GM06990 (cell line): ENCODE measurements around the gene GRHL1.

Experiments
- DNase-seq: peaks from one replicate; pipeline ENCODE4 v3.0.0-alpha.2; 2011; ENCODE audit not compliant: insufficient read length; ENCODE audit errors: extremely low read depth
- H3K27me3 ChIP-seq: replicated peaks from 2 replicates; pipeline ENCODE4 v1.6.0; 2011; ENCODE audit warnings: low read length; ENCODE audit not compliant: control insufficient read depth, insufficient read depth
- H3K36me3 ChIP-seq: 2 replicates; pipeline ENCODE4 v1.5.1; 2011; ENCODE audit warnings: low read length; ENCODE audit not compliant: control insufficient read depth, insufficient read depth
- H3K4me3 ChIP-seq: replicated peaks from 2 replicates; pipeline ENCODE4 v1.5.1; 2011; ENCODE audit warnings: low read depth, mild to moderate bottlenecking, control low read depth, low read length
- TF ChIP-seq, protein P1 (sequence below): IDR thresholded peaks from 2 replicates; pipeline ENCODE4 v1.5.1; 2011; ENCODE audit warnings: low read length, control low read depth, mild to moderate bottlenecking, inconsistent platforms; ENCODE audit not compliant: insufficient read depth, poor library complexity, severe bottlenecking

GRHL1 gene

DNA sequence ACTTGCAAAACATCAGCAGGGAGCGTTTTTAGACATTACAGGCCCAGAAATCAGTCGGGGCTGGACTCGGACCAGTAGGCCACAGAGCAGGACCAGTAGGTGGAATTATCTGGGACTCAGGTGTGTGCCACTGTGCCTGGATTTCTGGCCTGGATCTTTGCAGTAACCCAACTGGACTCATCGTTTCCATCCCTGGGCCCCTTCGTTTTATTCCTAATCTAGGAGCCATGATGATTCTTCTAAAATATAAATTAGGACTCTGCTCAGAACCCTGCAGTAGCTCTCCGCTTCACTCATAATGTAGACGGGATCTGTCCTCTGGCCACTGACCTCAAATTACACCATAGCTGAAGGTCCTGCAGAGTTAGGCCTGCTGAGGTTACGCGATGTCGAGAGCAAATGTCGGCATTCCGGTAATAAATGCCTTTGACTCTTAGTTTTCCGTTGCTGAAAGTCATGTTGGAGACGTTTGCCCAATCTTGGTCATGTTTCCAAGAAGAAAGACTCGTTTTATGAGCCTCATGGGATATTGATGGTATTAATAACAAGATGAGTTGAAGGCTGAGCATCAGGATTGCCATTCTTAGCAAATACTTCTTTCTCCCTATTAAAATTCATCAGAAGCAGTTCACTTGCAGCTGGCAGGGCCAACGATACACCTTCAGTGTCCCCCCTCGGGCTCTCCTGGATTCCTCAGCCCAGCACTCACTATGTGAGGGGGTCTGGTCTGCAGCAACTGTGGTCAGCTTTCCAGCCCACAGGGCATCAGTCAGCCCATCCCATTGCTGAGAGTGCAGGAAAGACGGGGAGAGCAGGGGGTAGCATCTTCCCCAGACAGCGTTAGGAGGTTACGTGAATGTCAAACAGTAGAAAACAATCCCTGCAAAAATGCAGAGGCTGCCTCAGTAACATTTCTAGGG lies 52.0 kb downstream of the GRHL1 start:
- TF ChIP-seq, protein P1, sequence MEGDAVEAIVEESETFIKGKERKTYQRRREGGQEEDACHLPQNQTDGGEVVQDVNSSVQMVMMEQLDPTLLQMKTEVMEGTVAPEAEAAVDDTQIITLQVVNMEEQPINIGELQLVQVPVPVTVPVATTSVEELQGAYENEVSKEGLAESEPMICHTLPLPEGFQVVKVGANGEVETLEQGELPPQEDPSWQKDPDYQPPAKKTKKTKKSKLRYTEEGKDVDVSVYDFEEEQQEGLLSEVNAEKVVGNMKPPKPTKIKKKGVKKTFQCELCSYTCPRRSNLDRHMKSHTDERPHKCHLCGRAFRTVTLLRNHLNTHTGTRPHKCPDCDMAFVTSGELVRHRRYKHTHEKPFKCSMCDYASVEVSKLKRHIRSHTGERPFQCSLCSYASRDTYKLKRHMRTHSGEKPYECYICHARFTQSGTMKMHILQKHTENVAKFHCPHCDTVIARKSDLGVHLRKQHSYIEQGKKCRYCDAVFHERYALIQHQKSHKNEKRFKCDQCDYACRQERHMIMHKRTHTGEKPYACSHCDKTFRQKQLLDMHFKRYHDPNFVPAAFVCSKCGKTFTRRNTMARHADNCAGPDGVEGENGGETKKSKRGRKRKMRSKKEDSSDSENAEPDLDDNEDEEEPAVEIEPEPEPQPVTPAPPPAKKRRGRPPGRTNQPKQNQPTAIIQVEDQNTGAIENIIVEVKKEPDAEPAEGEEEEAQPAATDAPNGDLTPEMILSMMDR, result no peak
- no peak overlapping the region for H3K4me3 ChIP-seq
- H3K36me3 ChIP-seq, result no peaks in the 10 kb centered on the region; the same call in 1 of the 2 replicates
- H3K27me3 ChIP-seq, result no peaks in the 10 kb centered on the region
- DNase-seq, result no peak

DNA sequence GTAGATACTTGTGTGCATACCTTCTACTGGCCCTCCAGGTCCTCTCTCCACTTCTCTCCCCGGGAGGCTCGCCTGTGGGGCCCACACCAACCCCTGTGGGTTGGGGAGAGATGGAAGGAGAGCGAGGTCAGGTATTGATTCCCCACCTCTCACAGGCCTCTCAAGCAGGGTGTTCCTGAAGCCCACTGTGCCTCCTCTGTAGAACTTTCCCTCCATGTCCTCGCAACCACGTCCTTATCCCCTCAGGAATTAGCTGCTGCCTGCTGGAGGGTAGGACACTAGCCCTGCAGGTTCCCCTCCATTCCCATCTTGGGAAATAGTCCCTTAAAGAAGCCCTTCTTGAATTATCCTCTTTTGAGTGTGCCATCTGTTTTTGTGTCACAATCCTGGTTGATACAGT lies 52.9 kb downstream of the GRHL1 start:
- TF ChIP-seq, protein P1, result no peak
- no peak overlapping the region for H3K4me3 ChIP-seq
- no peaks in the 10 kb centered on the region for H3K27me3 ChIP-seq
- DNase-seq, result no peak
- no peaks in the 10 kb centered on the region; the same call in 1 of the 2 replicates for H3K36me3 ChIP-seq

DNA sequence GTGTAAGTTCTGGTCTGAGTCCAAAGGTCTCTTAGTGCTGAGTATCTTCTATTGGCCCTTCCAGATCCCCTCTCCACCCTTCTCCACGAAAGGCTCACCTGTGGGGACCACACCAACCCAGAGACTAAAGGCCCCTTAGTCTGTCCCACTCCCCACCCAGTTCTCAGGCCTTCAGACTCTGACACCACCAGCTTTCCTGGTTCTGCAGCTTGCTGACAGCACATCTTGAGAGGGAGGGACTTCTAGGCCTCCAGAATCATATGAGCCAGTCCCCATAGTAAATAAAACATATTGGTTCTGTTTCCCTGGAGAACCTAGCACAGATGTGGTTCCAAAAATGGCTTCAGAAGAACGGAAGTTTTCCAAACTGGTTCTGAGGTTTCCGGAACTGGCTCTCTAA lies 53.3 kb downstream of the GRHL1 start:
- DNase-seq, result no peak
- H3K27me3 ChIP-seq, result no peaks in the 10 kb centered on the region; the same call in 1 of the 2 replicates
- H3K36me3 ChIP-seq, result no peaks in the 10 kb centered on the region; the same call in 1 of the 2 replicates
- H3K4me3 ChIP-seq, result no peak overlapping the region
- TF ChIP-seq, protein P1, result no peak

DNA sequence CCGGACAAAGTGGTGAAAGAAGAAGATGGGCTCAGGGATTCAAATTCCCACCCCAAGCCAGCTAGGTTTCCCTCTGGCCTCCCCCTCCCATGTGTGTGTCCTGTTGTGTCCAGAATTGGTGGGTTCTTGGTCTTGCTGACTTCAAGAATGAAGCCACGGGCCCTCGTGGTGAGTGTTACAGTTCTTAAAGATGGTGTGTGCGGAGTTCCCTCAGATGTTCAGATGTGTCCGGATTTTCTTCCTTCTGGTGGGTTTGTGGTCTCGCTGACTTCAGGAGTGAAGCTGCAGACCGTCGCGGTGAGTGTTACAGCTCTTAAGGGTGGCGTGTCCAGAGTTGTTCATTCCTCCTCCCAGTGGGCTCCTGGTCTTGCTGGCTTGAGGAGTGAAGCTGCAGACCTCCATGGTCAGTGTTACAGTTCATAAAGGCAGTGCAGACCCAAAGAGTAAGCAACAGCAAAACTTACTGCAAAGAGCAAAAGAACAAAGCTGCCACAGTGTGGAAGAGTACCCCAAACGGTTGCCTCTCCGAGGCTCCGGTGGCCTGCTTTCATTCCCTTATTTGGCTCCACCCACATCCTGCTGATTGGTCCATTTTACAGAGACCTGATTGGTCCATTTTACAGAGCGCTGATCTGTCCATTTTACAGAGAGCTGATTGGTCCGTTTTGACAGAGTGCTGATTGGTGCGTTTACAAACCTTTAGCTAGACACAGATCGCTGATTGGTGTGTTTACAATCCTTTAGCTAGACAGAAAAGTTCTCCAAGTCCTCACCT lies 54.2 kb downstream of the GRHL1 start:
- no peaks in the 10 kb centered on the region; the same call in 1 of the 2 replicates for H3K36me3 ChIP-seq
- TF ChIP-seq, protein P1, result no peak
- DNase-seq, result no peak
- H3K27me3 ChIP-seq, result no peaks in the 10 kb centered on the region; the same call in 1 of the 2 replicates
- no peak overlapping the region for H3K4me3 ChIP-seq

DNA sequence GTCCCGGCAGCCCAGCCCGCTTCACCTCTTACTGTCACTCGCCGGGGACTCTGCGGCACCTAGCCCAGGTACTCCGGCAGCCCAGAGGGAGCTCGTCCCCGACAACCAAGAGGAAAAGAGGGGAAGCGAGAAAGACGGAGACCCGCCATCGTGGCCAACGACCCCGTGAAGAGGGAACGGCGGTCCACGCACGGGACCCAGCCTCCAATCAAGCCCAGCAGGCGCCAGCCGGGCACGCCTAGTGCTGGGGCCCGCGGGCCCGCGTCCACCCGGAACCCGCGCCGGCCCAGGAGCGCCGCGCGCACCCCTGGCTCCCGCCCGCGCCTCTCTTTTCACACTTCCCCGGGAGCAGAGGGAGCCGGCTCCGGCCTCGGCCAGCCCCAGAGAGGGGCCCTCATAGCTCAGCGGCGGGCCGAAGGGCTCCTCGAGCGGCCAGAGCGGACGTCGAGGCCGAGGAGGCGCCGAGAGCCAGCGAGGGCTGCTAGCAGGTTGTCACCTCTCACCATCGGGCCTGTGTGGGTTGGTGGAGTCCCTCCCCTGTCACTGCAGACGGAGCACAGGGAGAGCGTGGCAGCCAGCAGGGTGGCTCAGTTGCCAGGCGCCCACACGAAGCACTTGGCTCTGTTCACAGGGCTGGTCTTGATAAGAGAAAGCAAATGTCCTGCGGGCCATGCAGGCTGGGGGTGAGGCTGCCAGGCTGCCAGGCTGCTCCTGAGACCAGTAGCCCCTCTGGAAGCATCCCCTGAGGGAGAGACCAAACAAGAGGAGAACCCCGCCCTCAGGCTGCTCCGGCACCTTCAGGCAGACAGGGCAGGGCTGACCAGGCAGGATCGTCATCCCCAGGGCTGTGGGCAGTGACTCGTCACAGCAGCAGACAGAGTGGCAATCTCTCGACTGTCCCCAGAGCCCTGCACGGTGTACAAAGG lies 55.0 kb downstream of the GRHL1 start:
- H3K4me3 ChIP-seq, result no peak overlapping the region
- no peaks in the 10 kb centered on the region for H3K36me3 ChIP-seq
- DNase-seq, result no peak
- H3K27me3 ChIP-seq, result no peaks in the 10 kb centered on the region; the same call in 1 of the 2 replicates
- TF ChIP-seq, protein P1, result no peak
